GM12878 (cell line): Measurements from ENCODE around the gene INAFM1. TPM values are rescaled to one million over a fixed set of nuclear protein-coding genes. Genes with fewer than 3 reads are reported as not detected.
A peak's percentile ranks its signal among the peaks of the same experiment; 100 is the strongest.

Source experiments
- CHD1 ChIP-seq: IDR thresholded peaks from 2 replicates; pipeline ENCODE4 v1.6.1; 2012; ENCODE audit warnings: low read depth, low read length, improper control_type of control experiment
- EZH2 ChIP-seq: IDR thresholded peaks from 2 replicates; pipeline ENCODE4 v1.6.1; 2012; ENCODE audit warnings: low read depth, mild to moderate bottlenecking, control low read depth, inconsistent platforms, low read length, borderline replicate concordance; ENCODE audit not compliant: control insufficient read depth
- HDGF ChIP-seq: fragments of 450-650 bp; IDR thresholded peaks from 2 replicates; pipeline ENCODE4 v1.6.1; 2016; ENCODE audit warnings: antibody characterized with exemption
- IKZF2 ChIP-seq, 2 experiments: fragments of 450-650 bp; IDR thresholded peaks; 2 replicates each; pipeline ENCODE4 v1.6.1; 2017; ENCODE audit warnings: mild to moderate bottlenecking in 2 of 2, moderate library complexity in 2 of 2
- JUND ChIP-seq: IDR thresholded peaks from 2 replicates; pipeline ENCODE4 v1.6.1; 2012; ENCODE audit warnings: low read depth, mild to moderate bottlenecking, low read length, improper control_type of control experiment, moderate library complexity
- MYC ChIP-seq: IDR thresholded peaks from 2 replicates; pipeline ENCODE4 v1.6.1; 2011; ENCODE audit warnings: mild to moderate bottlenecking, low read length, moderate library complexity, inconsistent platforms; ENCODE audit not compliant: insufficient read depth, insufficient replicate concordance, insufficient read length, severe bottlenecking
- NR2F1 ChIP-seq: fragments of 450-650 bp; conservative IDR thresholded peaks from 2 replicates; pipeline ENCODE4 v1.6.1; 2017; ENCODE audit warnings: mild to moderate bottlenecking
- RAD51 ChIP-seq: fragments of 450-650 bp; IDR thresholded peaks from 2 replicates; pipeline ENCODE4 v1.6.1; 2016; ENCODE audit warnings: moderate library complexity, mild to moderate bottlenecking, inconsistent platforms
- RFX5 ChIP-seq: IDR thresholded peaks from 2 replicates; pipeline ENCODE4 v1.6.1; 2011; ENCODE audit warnings: low read depth, low read length, improper control_type of control experiment
- SMAD1 ChIP-seq: fragments of 450-650 bp; IDR thresholded peaks from 2 replicates; pipeline ENCODE4 v1.6.1; 2018; ENCODE audit warnings: mild to moderate bottlenecking, low read depth; ENCODE audit not compliant: partially characterized antibody
- SMAD5 ChIP-seq: IDR thresholded peaks from 2 replicates; pipeline ENCODE4 v1.6.1; 2016; ENCODE audit warnings: antibody characterized with exemption, low read depth
- SUZ12 ChIP-seq: fragments of 200-600 bp; sonication (generic); IDR thresholded peaks from one replicate; pipeline ENCODE4 v1.6.1; 2018; ENCODE audit warnings: antibody characterized with exemption, mild to moderate bottlenecking; ENCODE audit not compliant: unreplicated experiment
- TAF1 ChIP-seq: IDR thresholded peaks from 2 replicates; pipeline ENCODE4 v1.6.1; 2011; ENCODE audit warnings: mild to moderate bottlenecking, low read depth, low read length, borderline replicate concordance
- TCF12 ChIP-seq: IDR thresholded peaks from 2 replicates; pipeline ENCODE4 v1.6.1; 2011; ENCODE audit warnings: low read depth, mild to moderate bottlenecking, low read length
- TCF3 ChIP-seq: IDR thresholded peaks from 2 replicates; pipeline ENCODE4 v1.6.1; 2012; ENCODE audit warnings: low read depth, mild to moderate bottlenecking, low read length, borderline replicate concordance; ENCODE audit not compliant: insufficient read depth
- polyA plus RNA-seq, 11 experiments: library from polyadenylated mRNA; depleted of rRNA in 4 of 11; unstranded in 6 of 11; stranded (reverse) in 5 of 11; fragments of >200 nt; fragmentation: Nextera tagmentation in 4 of 11; fragmentation: Illumina TruSeq in 1 of 11; extraction: Ambion mirVana in 4 of 11; extraction: Trizol in 1 of 11; gene quantifications; 1 replicate in 1 of 11; 2 replicates in 10 of 11; pipeline versions ENCODE4 v1.2.1 to v1.2.3, GENCODE V29; 2011 to 2016; ENCODE audit warnings: inconsistent platforms in 2 of 11, missing spikeins in 2 of 11, low read depth in 1 of 11
- total RNA-seq, 4 experiments: library from RNA; depleted of rRNA in 3 of 4; stranded (reverse); fragments of >200 nt in 3 of 4; fragmentation: Illumina TruSeq in 1 of 4; extraction: Trizol in 1 of 4; gene quantifications; 2 replicates each; pipeline versions ENCODE4 v1.2.1 to v1.2.3, GENCODE V29; 2013 to 2021
- TF ChIP-seq, protein P1 (sequence below): fragments of 450-650 bp; IDR thresholded peaks from 2 replicates; pipeline ENCODE4 v1.6.1; 2017; ENCODE audit warnings: mild to moderate bottlenecking, moderate library complexity
- TF ChIP-seq, protein P2 (sequence below): IDR thresholded peaks from 2 replicates; pipeline ENCODE4 v1.6.1; 2011; ENCODE audit warnings: borderline replicate concordance, low read depth, mild to moderate bottlenecking, moderate library complexity, mixed read lengths, low read length; ENCODE audit not compliant: insufficient read depth; ENCODE audit errors: extremely low read length

INAFM1 gene
- total and polyA plus RNA-seq, 10 of the 15 experiments (the other 5 are each of a cell fraction or from before 2014, with no cell fraction given), result 0.57 to 6.8 (median 1.1) TPM; not detected in 1

DNA sequence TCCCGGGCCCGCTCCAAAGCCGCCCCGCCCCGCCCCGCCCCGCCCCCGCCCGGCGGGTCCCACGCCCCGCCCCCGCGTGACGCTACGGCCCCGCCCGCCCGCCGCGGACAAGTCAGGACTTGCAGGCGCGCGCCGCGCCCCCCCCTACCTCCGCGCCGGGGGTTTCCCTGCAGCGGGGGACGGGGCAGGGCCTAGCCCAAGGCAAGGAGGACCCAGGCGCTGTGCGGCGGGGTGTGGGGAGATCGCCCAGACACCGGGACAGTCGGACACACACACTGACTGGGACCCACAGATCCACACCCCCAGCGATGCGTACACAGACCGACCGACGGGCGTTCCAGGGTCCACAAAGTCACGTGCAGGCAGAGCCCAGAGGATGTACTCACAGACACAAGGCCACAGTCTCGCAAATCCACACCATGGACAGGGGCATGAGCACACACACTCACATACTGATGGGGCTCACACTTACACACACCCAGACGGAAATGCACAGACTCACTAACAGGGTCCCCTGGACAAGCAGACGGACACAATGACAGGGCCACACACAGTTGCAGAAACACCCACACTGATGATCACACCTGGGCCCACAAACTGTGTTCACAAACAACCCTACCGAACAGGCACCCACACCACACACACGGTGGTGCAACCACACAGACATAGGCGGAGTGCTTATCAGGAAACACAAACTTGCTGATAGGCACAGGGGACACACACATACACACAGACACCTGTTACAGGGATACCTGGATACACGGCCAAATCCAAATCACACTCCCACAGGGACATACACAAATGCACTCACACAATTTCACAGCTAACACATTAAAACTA, 43.2 kb upstream of the INAFM1 start (continued):
- TF ChIP-seq, protein P1, sequence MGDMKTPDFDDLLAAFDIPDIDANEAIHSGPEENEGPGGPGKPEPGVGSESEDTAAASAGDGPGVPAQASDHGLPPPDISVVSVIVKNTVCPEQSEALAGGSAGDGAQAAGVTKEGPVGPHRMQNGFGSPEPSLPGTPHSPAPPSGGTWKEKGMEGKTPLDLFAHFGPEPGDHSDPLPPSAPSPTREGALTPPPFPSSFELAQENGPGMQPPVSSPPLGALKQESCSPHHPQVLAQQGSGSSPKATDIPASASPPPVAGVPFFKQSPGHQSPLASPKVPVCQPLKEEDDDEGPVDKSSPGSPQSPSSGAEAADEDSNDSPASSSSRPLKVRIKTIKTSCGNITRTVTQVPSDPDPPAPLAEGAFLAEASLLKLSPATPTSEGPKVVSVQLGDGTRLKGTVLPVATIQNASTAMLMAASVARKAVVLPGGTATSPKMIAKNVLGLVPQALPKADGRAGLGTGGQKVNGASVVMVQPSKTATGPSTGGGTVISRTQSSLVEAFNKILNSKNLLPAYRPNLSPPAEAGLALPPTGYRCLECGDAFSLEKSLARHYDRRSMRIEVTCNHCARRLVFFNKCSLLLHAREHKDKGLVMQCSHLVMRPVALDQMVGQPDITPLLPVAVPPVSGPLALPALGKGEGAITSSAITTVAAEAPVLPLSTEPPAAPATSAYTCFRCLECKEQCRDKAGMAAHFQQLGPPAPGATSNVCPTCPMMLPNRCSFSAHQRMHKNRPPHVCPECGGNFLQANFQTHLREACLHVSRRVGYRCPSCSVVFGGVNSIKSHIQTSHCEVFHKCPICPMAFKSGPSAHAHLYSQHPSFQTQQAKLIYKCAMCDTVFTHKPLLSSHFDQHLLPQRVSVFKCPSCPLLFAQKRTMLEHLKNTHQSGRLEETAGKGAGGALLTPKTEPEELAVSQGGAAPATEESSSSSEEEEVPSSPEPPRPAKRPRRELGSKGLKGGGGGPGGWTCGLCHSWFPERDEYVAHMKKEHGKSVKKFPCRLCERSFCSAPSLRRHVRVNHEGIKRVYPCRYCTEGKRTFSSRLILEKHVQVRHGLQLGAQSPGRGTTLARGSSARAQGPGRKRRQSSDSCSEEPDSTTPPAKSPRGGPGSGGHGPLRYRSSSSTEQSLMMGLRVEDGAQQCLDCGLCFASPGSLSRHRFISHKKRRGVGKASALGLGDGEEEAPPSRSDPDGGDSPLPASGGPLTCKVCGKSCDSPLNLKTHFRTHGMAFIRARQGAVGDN, result peak; percentile 81; the same call in 1 of the 2 replicates
- TF ChIP-seq SUZ12, result no peak
- peak; percentile 96 for TF ChIP-seq HDGF
- 0 out of 2 replicates have a peak, but pooled peaks have one; percentile 51 for TF ChIP-seq SMAD5
- peak; percentile 23 to 59; a peak in 2 of 4 replicates for TF ChIP-seq IKZF2 (IDR thresholded peaks at IDR 0.05)
- TF ChIP-seq EZH2, result no peak
- peak; percentile 87 for TF ChIP-seq TCF12
- TF ChIP-seq RAD51, result peak; percentile 74; the same call in 1 of the 2 replicates
- peak; percentile 61 for TF ChIP-seq MYC
- TF ChIP-seq NR2F1, result no peak
- TF ChIP-seq CHD1, result peak; percentile 95; the same call in 1 of the 2 replicates
- TF ChIP-seq JUND, result no peak
- 0 out of 2 replicates have a peak, but pooled peaks have one; percentile 17 for TF ChIP-seq RFX5
- TF ChIP-seq, protein P2, sequence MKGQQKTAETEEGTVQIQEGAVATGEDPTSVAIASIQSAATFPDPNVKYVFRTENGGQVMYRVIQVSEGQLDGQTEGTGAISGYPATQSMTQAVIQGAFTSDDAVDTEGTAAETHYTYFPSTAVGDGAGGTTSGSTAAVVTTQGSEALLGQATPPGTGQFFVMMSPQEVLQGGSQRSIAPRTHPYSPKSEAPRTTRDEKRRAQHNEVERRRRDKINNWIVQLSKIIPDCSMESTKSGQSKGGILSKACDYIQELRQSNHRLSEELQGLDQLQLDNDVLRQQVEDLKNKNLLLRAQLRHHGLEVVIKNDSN, result peak; percentile 85
- TF ChIP-seq TAF1, result peak; percentile 57; the same call in 1 of the 2 replicates
- peak; percentile 36 for TF ChIP-seq SMAD1
- TF ChIP-seq TCF3, result peak; percentile 51; the same call in 1 of the 2 replicates
